DOHH2 (cell line): Measurements from ENCODE around the gene PELI2.

Source experiments
- EZH2phosphoT487 ChIP-seq: fragments of 200-600 bp; sonication (generic); IDR thresholded peaks from 2 replicates; pipeline ENCODE4 v1.6.1; 2017; ENCODE audit warnings: borderline replicate concordance, mild to moderate bottlenecking, antibody characterized with exemption, low read length, moderate library complexity, mixed read lengths
- TF ChIP-seq, protein P1 (sequence below): fragments of 200-600 bp; sonication (generic); IDR thresholded peaks from one replicate; pipeline ENCODE4 v1.5.1; 2014; ENCODE audit warnings: antibody characterized with exemption, mild to moderate bottlenecking, low read depth, low read length; ENCODE audit not compliant: poor library complexity, severe bottlenecking

- TF ChIP-seq, protein P1, sequence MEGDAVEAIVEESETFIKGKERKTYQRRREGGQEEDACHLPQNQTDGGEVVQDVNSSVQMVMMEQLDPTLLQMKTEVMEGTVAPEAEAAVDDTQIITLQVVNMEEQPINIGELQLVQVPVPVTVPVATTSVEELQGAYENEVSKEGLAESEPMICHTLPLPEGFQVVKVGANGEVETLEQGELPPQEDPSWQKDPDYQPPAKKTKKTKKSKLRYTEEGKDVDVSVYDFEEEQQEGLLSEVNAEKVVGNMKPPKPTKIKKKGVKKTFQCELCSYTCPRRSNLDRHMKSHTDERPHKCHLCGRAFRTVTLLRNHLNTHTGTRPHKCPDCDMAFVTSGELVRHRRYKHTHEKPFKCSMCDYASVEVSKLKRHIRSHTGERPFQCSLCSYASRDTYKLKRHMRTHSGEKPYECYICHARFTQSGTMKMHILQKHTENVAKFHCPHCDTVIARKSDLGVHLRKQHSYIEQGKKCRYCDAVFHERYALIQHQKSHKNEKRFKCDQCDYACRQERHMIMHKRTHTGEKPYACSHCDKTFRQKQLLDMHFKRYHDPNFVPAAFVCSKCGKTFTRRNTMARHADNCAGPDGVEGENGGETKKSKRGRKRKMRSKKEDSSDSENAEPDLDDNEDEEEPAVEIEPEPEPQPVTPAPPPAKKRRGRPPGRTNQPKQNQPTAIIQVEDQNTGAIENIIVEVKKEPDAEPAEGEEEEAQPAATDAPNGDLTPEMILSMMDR, result no peak
- TF ChIP-seq EZH2phosphoT487, result no peak
Observed at GRCh38 chr14:56137453-56137807, 19.2 kb downstream of the PELI2 start.
